Measurements from ENCODE around the gene SAMD14. TPM values are rescaled to one million over a fixed set of nuclear protein-coding genes. Genes with fewer than 3 reads are reported as not detected.

Gene SAMD14
- total RNA-seq, 1 donor from 2014 or later, result 8.7 TPM

- H3K27ac Mint-ChIP-seq, result no peak overlapping the region
- Histone ChIP-seq H3K4me3 (no peak overlapping the region), H3K27ac (no peak overlapping the region), H3K27me3 (peaks cover 9% of the 10 kb centered on the region), H3K9ac (no peak overlapping the region), H2AFZ (replicated peaks) (no peak overlapping the region), H3F3A (ENCODE audit: low read depth) (peaks cover 20% of the 10 kb centered on the region), H3K4me2 (no peak overlapping the region), H3K79me2 (ENCODE audit: low read depth) (peaks cover 40% of the 10 kb centered on the region), H3K9me3 (ENCODE audit: low read depth) (no peaks in the 10 kb centered on the region), H3K36me3 (no peaks in the 10 kb centered on the region), H3K4me1 (peaks cover 29% of the 10 kb centered on the region), H4K20me1 (ENCODE audit: low read depth) (peaks cover 55% of the 10 kb centered on the region)
- peaks cover 11% of the 10 kb centered on the region for H3K27me3 Mint-ChIP-seq (ENCODE audit: insufficient read depth, low read depth)
- DNase-seq (ENCODE audit: low spot score), result no peak
- no peaks in the 10 kb centered on the region for H3K9me3 Mint-ChIP-seq
- H3K4me3 Mint-ChIP-seq, result no peak overlapping the region
- no peak for TF ChIP-seq EZH2phosphoT487 (IDR thresholded peaks at IDR 0.05)
- no peak for TF ChIP-seq CTCF (IDR thresholded peaks at IDR 0.05)
- TF ChIP-seq EZH2 (IDR thresholded peaks at IDR 0.05), result no peak
- H3K36me3 Mint-ChIP-seq, result peaks cover 30% of the 10 kb centered on the region
- peaks cover 31% of the 10 kb centered on the region for H3K4me1 Mint-ChIP-seq
Observed at GRCh38 chr17:50144845-50145531, 15.0 kb upstream of the SAMD14 start.

- Histone ChIP-seq H3K4me3 (no peak overlapping the region), H3K4me1 (peaks cover 29% of the 10 kb centered on the region), H3K4me2 (no peak overlapping the region), H3K79me2 (ENCODE audit: low read depth) (peaks cover 34% of the 10 kb centered on the region), H3K27me3 (peaks cover 3% of the 10 kb centered on the region), H3K27ac (no peak overlapping the region), H3F3A (ENCODE audit: low read depth) (peaks cover 18% of the 10 kb centered on the region), H2AFZ (replicated peaks) (no peak overlapping the region), H3K9ac (no peak overlapping the region), H3K9me3 (ENCODE audit: low read depth) (no peaks in the 10 kb centered on the region), H3K36me3 (no peaks in the 10 kb centered on the region), H4K20me1 (ENCODE audit: low read depth) (peaks cover 53% of the 10 kb centered on the region)
- Mint-ChIP-seq H3K9me3 (no peaks in the 10 kb centered on the region), H3K4me3 (no peak overlapping the region), H3K4me1 (peaks cover 34% of the 10 kb centered on the region), H3K36me3 (peaks cover 33% of the 10 kb centered on the region), H3K27me3 (ENCODE audit: insufficient read depth, low read depth) (peaks cover 11% of the 10 kb centered on the region), H3K27ac (no peak overlapping the region)
- DNase-seq (ENCODE audit: low spot score), result no peak
- TF ChIP-seq EZH2 (IDR thresholded peaks at IDR 0.05), result no peak
- no peak for TF ChIP-seq CTCF (IDR thresholded peaks at IDR 0.05)
- TF ChIP-seq EZH2phosphoT487 (IDR thresholded peaks at IDR 0.05), result no peak
Observed at GRCh38 chr17:50144355-50144754, 14.4 kb upstream of the SAMD14 start.

- peaks cover 47% of the 10 kb centered on the region for H4K20me1 ChIP-seq (ENCODE audit: low read depth)
- no peaks in the 10 kb centered on the region for H3K9me3 Mint-ChIP-seq
- H2AFZ ChIP-seq (replicated peaks), result no peak overlapping the region
- TF ChIP-seq EZH2 (IDR thresholded peaks at IDR 0.05), result no peak
- no peak for TF ChIP-seq EZH2phosphoT487 (IDR thresholded peaks at IDR 0.05)
- TF ChIP-seq CTCF (IDR thresholded peaks at IDR 0.05), result no peak
- H3K9ac ChIP-seq, result no peak overlapping the region
- no peak overlapping the region for H3K4me3 Mint-ChIP-seq
- no peaks in the 10 kb centered on the region for H3K36me3 ChIP-seq
- no peak overlapping the region for H3K27ac ChIP-seq
- H3K27me3 Mint-ChIP-seq (ENCODE audit: insufficient read depth, low read depth), result peaks cover 11% of the 10 kb centered on the region
- peaks cover 15% of the 10 kb centered on the region for H3F3A ChIP-seq (ENCODE audit: low read depth)
- H3K27me3 ChIP-seq, result no peaks in the 10 kb centered on the region
- H3K36me3 Mint-ChIP-seq, result peaks cover 34% of the 10 kb centered on the region
- no peak overlapping the region for H3K27ac Mint-ChIP-seq
- peaks cover 27% of the 10 kb centered on the region for H3K79me2 ChIP-seq (ENCODE audit: low read depth)
- no peak overlapping the region for H3K4me3 ChIP-seq
- no peak for DNase-seq (ENCODE audit: low spot score)
- no peak overlapping the region for H3K4me2 ChIP-seq
- H3K4me1 Mint-ChIP-seq, result peaks cover 34% of the 10 kb centered on the region
- H3K9me3 ChIP-seq (ENCODE audit: low read depth), result no peaks in the 10 kb centered on the region
- H3K4me1 ChIP-seq, result peaks cover 22% of the 10 kb centered on the region
Observed at GRCh38 chr17:50143461-50144176, 13.7 kb upstream of the SAMD14 start.
